Measurements from ENCODE around the gene CFAP141.
A peak's percentile ranks its signal among the peaks of the same experiment; 100 is the strongest.

CFAP141 gene

GRCh38 chr1:154176337-154176736 lies 29.8 kb downstream of the CFAP141 start:
- Histone ChIP-seq H3K4me1 (ENCODE audit: insufficient read depth, low read length, poor library complexity, severe bottlenecking) (peaks cover 55% of the 10 kb centered on the region), H3K9me2 (replicated peaks; ENCODE audit: low read depth, low read length) (no peaks in the 10 kb centered on the region), H3K27me3 (ENCODE audit: insufficient read depth, low read length, poor library complexity, severe bottlenecking) (no peaks in the 10 kb centered on the region), H3K36me3 (ENCODE audit: insufficient read depth, low read length) (peaks cover 42% of the 10 kb centered on the region), H3K4me3 (ENCODE audit: low read length, poor library complexity, severe bottlenecking) (peak overlapping the region; percentile 97), H2AFZ (ENCODE audit: low read length) (no peak overlapping the region), H3K4me2 (ENCODE audit: low read depth, low read length, poor library complexity, severe bottlenecking) (peak overlapping the region; percentile 88), H3K79me2 (ENCODE audit: insufficient read depth, low read length) (peaks cover 96% of the 10 kb centered on the region), H4K20me1 (ENCODE audit: insufficient read depth, low read length, poor library complexity, severe bottlenecking) (peaks cover 92% of the 10 kb centered on the region), H3F3A (ENCODE audit: low read depth) (peaks cover 18% of the 10 kb centered on the region; the same call in 1 of the 2 replicates), H3K9me3 (ENCODE audit: insufficient read depth, low read depth, low read length) (no peaks in the 10 kb centered on the region), H3K9ac (ENCODE audit: low read depth, low read length, poor library complexity, severe bottlenecking) (peak overlapping the region; percentile 96)
- TF ChIP-seq CTCF (conservative IDR thresholded peaks at IDR 0.05; ENCODE audit: low read length): no peak
- TF ChIP-seq EZH2phosphoT487 (IDR thresholded peaks at IDR 0.05; ENCODE audit: borderline replicate concordance): no peak

- Histone ChIP-seq H3K36me3 (ENCODE audit: insufficient read depth, low read length) (peaks cover 59% of the 10 kb centered on the region), H3K9ac (ENCODE audit: low read depth, low read length, poor library complexity, severe bottlenecking) (no peak overlapping the region), H3K27me3 (ENCODE audit: insufficient read depth, low read length, poor library complexity, severe bottlenecking) (no peaks in the 10 kb centered on the region), H3K79me2 (ENCODE audit: insufficient read depth, low read length) (peaks cover 93% of the 10 kb centered on the region), H3K4me3 (ENCODE audit: low read length, poor library complexity, severe bottlenecking) (no peak overlapping the region), H4K20me1 (ENCODE audit: insufficient read depth, low read length, poor library complexity, severe bottlenecking) (peaks cover 87% of the 10 kb centered on the region), H3K4me2 (ENCODE audit: low read depth, low read length, poor library complexity, severe bottlenecking) (no peak overlapping the region), H3K9me3 (ENCODE audit: insufficient read depth, low read depth, low read length) (no peaks in the 10 kb centered on the region), H3K9me2 (replicated peaks; ENCODE audit: low read depth, low read length) (no peaks in the 10 kb centered on the region), H2AFZ (ENCODE audit: low read length) (no peak overlapping the region), H3F3A (ENCODE audit: low read depth) (peaks cover 18% of the 10 kb centered on the region; the same call in 1 of the 2 replicates), H3K4me1 (ENCODE audit: insufficient read depth, low read length, poor library complexity, severe bottlenecking) (peaks cover 41% of the 10 kb centered on the region)
- TF ChIP-seq EZH2phosphoT487 (IDR thresholded peaks at IDR 0.05; ENCODE audit: borderline replicate concordance) (no peak), CTCF (conservative IDR thresholded peaks at IDR 0.05; ENCODE audit: low read length) (no peak)
These were observed 31.5 kb downstream of the CFAP141 start for GRCh38 chr1:154174654-154175053.

- Histone ChIP-seq H3K79me2 (ENCODE audit: insufficient read depth, low read length) (peaks cover 74% of the 10 kb centered on the region), H4K20me1 (ENCODE audit: insufficient read depth, low read length, poor library complexity, severe bottlenecking) (peaks cover 77% of the 10 kb centered on the region), H3F3A (ENCODE audit: low read depth) (peaks cover 6% of the 10 kb centered on the region; the same call in 1 of the 2 replicates), H3K4me3 (ENCODE audit: low read length, poor library complexity, severe bottlenecking) (no peak overlapping the region), H3K4me2 (ENCODE audit: low read depth, low read length, poor library complexity, severe bottlenecking) (no peak overlapping the region), H3K36me3 (ENCODE audit: insufficient read depth, low read length) (peaks cover 87% of the 10 kb centered on the region), H3K27me3 (ENCODE audit: insufficient read depth, low read length, poor library complexity, severe bottlenecking) (no peaks in the 10 kb centered on the region), H2AFZ (ENCODE audit: low read length) (no peak overlapping the region), H3K9me2 (replicated peaks; ENCODE audit: low read depth, low read length) (no peaks in the 10 kb centered on the region), H3K9me3 (ENCODE audit: insufficient read depth, low read depth, low read length) (no peaks in the 10 kb centered on the region), H3K4me1 (ENCODE audit: insufficient read depth, low read length, poor library complexity, severe bottlenecking) (peaks cover 14% of the 10 kb centered on the region), H3K9ac (ENCODE audit: low read depth, low read length, poor library complexity, severe bottlenecking) (no peak overlapping the region)
- TF ChIP-seq CTCF (conservative IDR thresholded peaks at IDR 0.05; ENCODE audit: low read length) (no peak), EZH2phosphoT487 (IDR thresholded peaks at IDR 0.05; ENCODE audit: borderline replicate concordance) (no peak)
These were observed 34.3 kb downstream of the CFAP141 start for GRCh38 chr1:154171880-154172279.

Measured in Loucy (cell line).